Calu3 (cell line): ENCODE measurements around the gene TM6SF1. TPM values are rescaled to one million over a fixed set of nuclear protein-coding genes. Genes with fewer than 3 reads are reported as not detected.
"Not testable (repeated sequence)": the region's sequence is repeated elsewhere in the genome, so short reads cannot be mapped to it uniquely, and the experiment has no call there.

ENCODE experiments used
- BruUV-seq: library from RNA; stranded (reverse); fragments of 400-500 nt; replicated peaks from 2 replicates; lab custom pipeline; 2021; lab: Mats Ljungman, UMichigan
- CTCF ChIA-PET: fragments of 300-600 bp; sonication (Branson Sonifier 250); formaldehyde crosslinking; loops from one replicate; lab custom pipeline; 2022; ENCODE audit warnings: antibody characterized with exemption; lab: Charles Lee
- DNase-seq: peaks from one replicate; pipeline ENCODE4 v3.0.0; 2022
- H3K27ac Mint-ChIP-seq: one replicate; pipeline ENCODE4 v1.8.0; 2022; ENCODE audit warnings: mixed read lengths; ENCODE audit not compliant: unreplicated experiment
- H3K27me3 Mint-ChIP-seq: one replicate; pipeline ENCODE4 v1.8.0; 2022; ENCODE audit warnings: mixed read lengths; ENCODE audit not compliant: unreplicated experiment
- H3K36me3 Mint-ChIP-seq: one replicate; pipeline ENCODE4 v1.8.0; 2022; ENCODE audit warnings: mild to moderate bottlenecking, moderate library complexity, mixed read lengths; ENCODE audit not compliant: insufficient read depth, unreplicated experiment
- H3K4me1 Mint-ChIP-seq: one replicate; pipeline ENCODE4 v1.8.0; 2022; ENCODE audit warnings: mild to moderate bottlenecking, low read depth, mixed read lengths; ENCODE audit not compliant: unreplicated experiment
- H3K4me3 Mint-ChIP-seq: one replicate; pipeline ENCODE4 v1.8.0; 2022; ENCODE audit warnings: mild to moderate bottlenecking, low read depth, moderate library complexity, mixed read lengths; ENCODE audit not compliant: unreplicated experiment
- H3K9me3 Mint-ChIP-seq: one replicate; pipeline ENCODE4 v1.8.0; 2022; ENCODE audit warnings: low read depth, mixed read lengths; ENCODE audit not compliant: unreplicated experiment
- CTCF ChIP-seq: fragments of 200-600 bp; IDR thresholded peaks from one replicate; pipeline ENCODE4 v1.8.0; 2022; ENCODE audit warnings: antibody characterized with exemption; ENCODE audit not compliant: unreplicated experiment
- intact Hi-C: fragments of 100-400 bp; cut with micrococcal nuclease; formaldehyde crosslinking; loops from one replicate; pipeline ENCODE4 v1.10.0; 2022; ENCODE audit not compliant: unreplicated experiment
- total RNA-seq: library from RNA; stranded (reverse); gene quantifications from 2 replicates; pipeline ENCODE4 v1.2.3, GENCODE V29; 2022

TM6SF1 gene
- total RNA-seq, 1 experiment from 2014 or later, result not detected

GRCh38 chr15:83164771-83165404, 57.4 kb downstream of the TM6SF1 start:
- Mint-ChIP-seq H3K27ac (no peak overlapping the region), H3K4me1 (peaks cover 22% of the 10 kb centered on the region), H3K36me3 (no peaks in the 10 kb centered on the region), H3K4me3 (no peak overlapping the region), H3K9me3 (peaks cover 4% of the 10 kb centered on the region), H3K27me3 (no peaks in the 10 kb centered on the region)
- TF ChIP-seq CTCF, result no peak
- BruUV-seq, result no TSS peak
- CTCF ChIA-PET, result no interaction called here
- DNase-seq, result no peak
- intact Hi-C loops, result no loop called here

- H3K4me1 Mint-ChIP-seq, result peaks cover 22% of the 10 kb centered on the region
- H3K27ac Mint-ChIP-seq, result no peak overlapping the region
- H3K36me3 Mint-ChIP-seq, result no peaks in the 10 kb centered on the region
- no TSS peak for BruUV-seq
- no peak for TF ChIP-seq CTCF
- DNase-seq, result no peak
- CTCF ChIA-PET, result no interaction called here
- intact Hi-C loops, result no loop called here
- H3K9me3 Mint-ChIP-seq, result peaks cover 4% of the 10 kb centered on the region
- no peaks in the 10 kb centered on the region for H3K27me3 Mint-ChIP-seq
- no peak overlapping the region for H3K4me3 Mint-ChIP-seq
These were observed 58.8 kb downstream of the TM6SF1 start for GRCh38 chr15:83166218-83166617.

GRCh38 chr15:83166830-83167229, 59.4 kb downstream of the TM6SF1 start:
- no peaks in the 10 kb centered on the region for H3K27me3 Mint-ChIP-seq
- no peak overlapping the region for H3K27ac Mint-ChIP-seq
- CTCF ChIA-PET, result no interaction called here
- no peak overlapping the region for H3K4me3 Mint-ChIP-seq
- TF ChIP-seq CTCF, result no peak
- intact Hi-C loops, result no loop called here
- H3K4me1 Mint-ChIP-seq, result peaks cover 22% of the 10 kb centered on the region
- no peaks in the 10 kb centered on the region for H3K36me3 Mint-ChIP-seq
- H3K9me3 Mint-ChIP-seq, result peaks cover 4% of the 10 kb centered on the region
- no TSS peak for BruUV-seq
- DNase-seq, result no peak

GRCh38 chr15:83169576-83169975, 62.1 kb downstream of the TM6SF1 start:
- H3K9me3 Mint-ChIP-seq, DNase-seq, BruUV-seq, CTCF ChIA-PET, H3K27ac Mint-ChIP-seq, H3K4me3 Mint-ChIP-seq, H3K27me3 Mint-ChIP-seq, H3K36me3 Mint-ChIP-seq, intact Hi-C loops: not testable (repeated sequence)
- H3K4me1 Mint-ChIP-seq, result peaks cover 22% of the 10 kb centered on the region

- CTCF ChIA-PET, result no interaction called here
- no peak for DNase-seq
- no peak overlapping the region for H3K27ac Mint-ChIP-seq
- BruUV-seq, result no TSS peak
- H3K4me3 Mint-ChIP-seq, result no peak overlapping the region
- peaks cover 22% of the 10 kb centered on the region for H3K4me1 Mint-ChIP-seq
- H3K27me3 Mint-ChIP-seq, result no peaks in the 10 kb centered on the region
- H3K9me3 Mint-ChIP-seq, result peaks cover 4% of the 10 kb centered on the region
- no peak for TF ChIP-seq CTCF
- H3K36me3 Mint-ChIP-seq, result no peaks in the 10 kb centered on the region
- intact Hi-C loops, result no loop called here
These were observed 63.2 kb downstream of the TM6SF1 start for GRCh38 chr15:83170474-83171165.
